Activated naive CD8-positive, alpha-beta T cell (primary cell): Measurements from ENCODE around the gene SLC7A5.

Experiments
- H3K27ac Mint-ChIP-seq: one replicate; pipeline ENCODE4 v1.8.0; 2021; ENCODE audit warnings: mixed read lengths
- H3K27me3 Mint-ChIP-seq: one replicate; pipeline ENCODE4 v1.8.0; 2021; ENCODE audit warnings: mixed read lengths
- H3K36me3 Mint-ChIP-seq: one replicate; pipeline ENCODE4 v1.8.0; 2021; ENCODE audit warnings: mixed read lengths
- H3K4me1 Mint-ChIP-seq: one replicate; pipeline ENCODE4 v1.8.0; 2021; ENCODE audit warnings: low read depth, mixed read lengths
- H3K4me3 Mint-ChIP-seq: one replicate; pipeline ENCODE4 v1.8.0; 2021; ENCODE audit warnings: mild to moderate bottlenecking, mixed read lengths
- H3K9me3 Mint-ChIP-seq: one replicate; pipeline ENCODE4 v1.8.0; 2021; ENCODE audit warnings: low read depth, mixed read lengths

SLC7A5 gene

GRCh38 chr16:87782033-87782432 lies 87.3 kb downstream of the SLC7A5 start:
- H3K4me1 Mint-ChIP-seq, result peaks cover 39% of the 10 kb centered on the region
- no peaks in the 10 kb centered on the region for H3K9me3 Mint-ChIP-seq
- no peaks in the 10 kb centered on the region for H3K27me3 Mint-ChIP-seq
- no peak overlapping the region for H3K4me3 Mint-ChIP-seq
- H3K27ac Mint-ChIP-seq, result no peak overlapping the region
- no peaks in the 10 kb centered on the region for H3K36me3 Mint-ChIP-seq

GRCh38 chr16:87780385-87780989 lies 88.8 kb downstream of the SLC7A5 start:
- peak overlapping the region; percentile 69 for H3K4me3 Mint-ChIP-seq
- H3K4me1 Mint-ChIP-seq, result peaks cover 40% of the 10 kb centered on the region
- H3K9me3 Mint-ChIP-seq, result no peaks in the 10 kb centered on the region
- H3K27me3 Mint-ChIP-seq, result no peaks in the 10 kb centered on the region
- peak overlapping the region; percentile 89 for H3K27ac Mint-ChIP-seq
- no peaks in the 10 kb centered on the region for H3K36me3 Mint-ChIP-seq
